AG09319 (cell line): Measurements from ENCODE around the gene LAYN.
A peak's percentile ranks its signal among the peaks of the same experiment; 100 is the strongest.

Source experiments
- DNase-seq: peaks from one replicate; pipeline ENCODE4 v3.0.0-alpha.2; 2010; ENCODE audit warnings: low read depth; ENCODE audit errors: extremely low read depth
- TF ChIP-seq, protein P1 (sequence below): IDR thresholded peaks from 2 replicates; pipeline ENCODE4 v1.5.1; 2011; ENCODE audit warnings: low read depth, mild to moderate bottlenecking, inconsistent platforms, low read length, moderate library complexity

The LAYN gene

DNA sequence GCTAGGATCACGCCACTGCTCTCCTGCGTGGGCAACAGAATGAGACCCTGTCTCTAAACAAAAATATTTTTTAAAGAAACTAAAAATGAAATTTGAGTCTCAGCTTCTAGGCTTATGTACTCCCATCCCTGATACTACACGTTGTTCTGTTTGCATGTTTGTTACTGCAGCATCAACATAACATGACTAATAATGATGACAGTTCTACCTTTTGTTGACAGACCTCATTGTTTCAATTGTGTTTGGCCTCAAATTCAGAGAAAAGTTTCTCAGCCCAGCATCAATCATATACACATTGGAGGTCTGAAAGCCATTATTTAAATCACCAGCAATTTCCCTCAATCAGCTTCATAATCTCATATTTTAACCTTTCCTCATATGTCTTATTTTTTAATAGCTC is 20.8 kb downstream of the LAYN start:
- DNase-seq, result no peak
- TF ChIP-seq, protein P1, sequence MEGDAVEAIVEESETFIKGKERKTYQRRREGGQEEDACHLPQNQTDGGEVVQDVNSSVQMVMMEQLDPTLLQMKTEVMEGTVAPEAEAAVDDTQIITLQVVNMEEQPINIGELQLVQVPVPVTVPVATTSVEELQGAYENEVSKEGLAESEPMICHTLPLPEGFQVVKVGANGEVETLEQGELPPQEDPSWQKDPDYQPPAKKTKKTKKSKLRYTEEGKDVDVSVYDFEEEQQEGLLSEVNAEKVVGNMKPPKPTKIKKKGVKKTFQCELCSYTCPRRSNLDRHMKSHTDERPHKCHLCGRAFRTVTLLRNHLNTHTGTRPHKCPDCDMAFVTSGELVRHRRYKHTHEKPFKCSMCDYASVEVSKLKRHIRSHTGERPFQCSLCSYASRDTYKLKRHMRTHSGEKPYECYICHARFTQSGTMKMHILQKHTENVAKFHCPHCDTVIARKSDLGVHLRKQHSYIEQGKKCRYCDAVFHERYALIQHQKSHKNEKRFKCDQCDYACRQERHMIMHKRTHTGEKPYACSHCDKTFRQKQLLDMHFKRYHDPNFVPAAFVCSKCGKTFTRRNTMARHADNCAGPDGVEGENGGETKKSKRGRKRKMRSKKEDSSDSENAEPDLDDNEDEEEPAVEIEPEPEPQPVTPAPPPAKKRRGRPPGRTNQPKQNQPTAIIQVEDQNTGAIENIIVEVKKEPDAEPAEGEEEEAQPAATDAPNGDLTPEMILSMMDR, result no peak

DNA sequence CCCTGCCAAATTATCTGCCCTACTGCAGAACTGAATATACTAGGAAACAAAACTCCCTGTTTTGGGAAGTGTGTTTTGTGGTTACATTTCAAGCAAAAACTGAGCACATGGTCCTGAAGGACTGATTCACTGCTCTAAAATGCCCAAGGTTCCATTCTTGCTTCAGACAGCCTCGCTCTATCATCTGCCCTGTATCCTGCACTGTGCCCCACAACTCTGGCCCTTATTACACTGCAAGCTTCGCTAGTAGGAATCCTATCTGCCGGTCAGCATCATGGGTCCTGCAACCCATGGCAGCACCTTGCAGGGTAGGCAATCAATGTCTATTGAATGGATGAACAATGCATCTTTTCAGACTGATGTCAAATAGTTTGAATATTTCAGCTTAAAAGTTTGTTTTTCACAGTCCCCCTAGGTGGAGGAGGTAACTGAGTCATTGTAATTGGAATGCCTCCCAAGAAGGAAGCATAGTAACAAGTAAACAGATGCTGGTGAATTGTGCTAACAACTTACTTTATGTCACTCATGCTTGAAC is 21.3 kb downstream of the LAYN start:
- TF ChIP-seq, protein P1, result no peak
- peak; percentile 71 for DNase-seq

DNA sequence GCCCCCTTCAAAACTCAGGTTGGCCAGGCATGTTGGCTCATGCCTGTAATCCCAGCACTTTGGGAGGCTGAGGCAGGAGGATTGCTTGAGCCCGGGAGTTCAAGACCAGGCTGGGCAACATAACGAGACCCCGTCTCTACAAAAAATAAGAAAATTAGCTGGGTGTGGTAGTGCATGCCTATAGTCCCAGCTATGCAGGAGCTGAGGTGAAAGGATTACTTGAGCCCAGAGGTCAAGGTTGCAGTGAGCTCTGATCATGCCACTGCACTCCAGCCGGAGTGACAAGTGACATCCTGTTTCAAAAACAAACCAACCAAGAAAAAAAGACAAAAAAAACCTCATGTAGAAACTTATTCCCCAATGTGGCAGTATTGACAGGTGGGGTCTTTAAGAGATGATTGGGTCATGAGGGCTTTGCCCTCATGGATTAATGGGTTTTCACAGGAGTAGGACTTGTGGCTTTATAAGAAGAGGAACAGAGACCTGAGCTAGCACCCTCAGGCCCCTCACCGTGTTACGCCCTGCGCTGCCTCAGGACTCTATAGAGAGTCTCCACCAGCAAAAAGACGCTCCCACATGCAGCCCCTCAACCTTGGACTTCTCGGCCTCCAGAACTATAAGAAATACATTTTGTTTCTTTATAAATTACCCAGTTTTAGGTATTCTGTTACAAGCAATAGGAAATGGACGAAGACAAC is 22.3 kb downstream of the LAYN start:
- no peak for DNase-seq
- TF ChIP-seq, protein P1, result no peak

DNA sequence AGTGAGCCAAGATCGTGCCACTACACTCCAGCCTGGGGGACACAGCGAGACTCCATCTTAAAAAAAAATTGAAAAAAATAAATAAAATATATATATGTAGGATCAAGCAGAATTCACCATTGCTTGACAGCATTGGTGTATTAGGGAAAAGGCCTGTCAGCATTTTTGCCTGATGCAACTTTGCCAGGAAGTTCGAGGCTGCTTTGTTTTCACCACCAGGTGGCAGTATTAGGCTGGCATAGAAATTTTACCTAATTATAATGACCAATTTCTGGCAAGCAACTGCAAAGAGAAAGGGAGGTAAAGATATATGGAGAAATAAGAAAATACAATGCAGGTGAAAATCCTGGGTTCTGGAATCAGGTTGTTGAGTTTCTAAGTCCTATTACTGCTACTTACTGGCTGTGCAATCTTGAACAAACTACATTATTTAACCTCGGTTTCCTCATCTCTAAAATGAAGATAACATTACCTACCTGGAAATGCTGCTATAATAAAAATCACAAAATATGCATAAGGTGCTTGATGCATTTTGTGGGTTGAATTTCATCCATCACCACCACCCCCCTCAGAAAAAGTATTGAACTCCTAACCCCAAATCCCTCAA is 24.7 kb downstream of the LAYN start:
- no peak for DNase-seq
- TF ChIP-seq, protein P1, result peak; percentile 81

DNA sequence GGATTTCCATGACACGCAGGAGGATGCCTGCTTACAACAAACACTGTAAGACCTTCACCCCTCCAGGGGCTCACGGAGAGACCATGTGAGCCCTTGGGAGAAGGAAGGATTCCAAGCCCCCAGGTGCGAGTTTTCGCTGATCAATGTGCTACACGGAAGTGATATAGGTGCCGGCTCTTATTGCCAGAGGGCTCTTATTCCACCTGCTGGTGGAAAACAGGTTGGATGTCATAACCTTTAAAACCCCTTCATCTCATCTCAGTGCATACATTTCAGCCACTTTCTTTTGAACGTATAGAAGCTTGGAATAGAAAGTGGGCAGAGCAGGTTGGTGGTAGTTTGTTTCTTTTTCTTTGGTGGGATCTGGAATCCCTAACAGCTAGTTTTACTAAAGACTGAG is 25.8 kb downstream of the LAYN start:
- no peak for DNase-seq
- TF ChIP-seq, protein P1, result no peak

DNA sequence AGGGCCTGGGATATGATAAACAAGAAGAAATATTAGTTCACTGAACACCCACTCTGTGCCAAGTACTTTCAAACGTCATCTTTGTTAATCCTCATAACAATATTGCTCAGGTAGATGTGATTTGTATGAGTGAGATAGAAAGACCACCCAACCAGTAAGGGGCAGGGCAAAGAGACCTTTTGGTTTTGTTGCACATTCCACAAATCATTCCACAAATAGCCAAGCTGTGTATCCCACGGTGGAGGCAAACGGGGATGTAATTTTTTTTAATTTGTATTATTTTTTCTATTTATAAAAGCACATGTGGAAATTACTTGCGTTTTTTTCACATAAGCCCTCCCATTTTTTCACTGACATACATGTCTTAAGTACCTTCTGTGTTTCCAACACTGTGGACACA is 29.0 kb downstream of the LAYN start:
- TF ChIP-seq, protein P1, result no peak
- DNase-seq, result no peak

DNA sequence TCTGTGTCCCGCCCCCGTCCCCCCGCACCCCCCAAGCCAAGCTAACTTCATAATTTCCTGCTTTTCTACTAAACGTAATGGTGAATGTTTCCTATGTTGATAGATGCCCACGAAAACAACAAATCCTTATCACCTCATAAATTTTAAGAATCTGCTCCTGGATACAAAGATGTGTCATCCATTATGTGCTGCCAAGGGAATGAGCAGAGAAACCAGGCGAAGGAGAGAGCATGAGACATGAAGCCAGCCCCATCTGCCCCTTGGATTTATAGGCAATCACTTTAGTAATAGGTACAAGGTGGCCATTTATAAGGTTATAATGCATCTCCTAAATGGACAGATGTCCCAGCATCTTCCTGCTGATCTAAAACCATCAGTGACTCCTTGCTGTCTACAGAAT is 30.3 kb downstream of the LAYN start:
- TF ChIP-seq, protein P1, result no peak

More for the DNA sequence above, 30.3 kb downstream of the LAYN start:
- DNase-seq, result no peak
